Gastroesophageal sphincter (tissue), 4 donors: ENCODE results near the gene PRLR. TPM values are rescaled to one million over a fixed set of nuclear protein-coding genes. Genes with fewer than 3 reads are reported as not detected.

Source experiments
- ATAC-seq: fragments of 150-250 bp; one replicate; pipeline ENCODE4 v1.9.1; 2016; ENCODE audit warnings: mild to moderate bottlenecking, moderate library complexity
- H3K27ac ChIP-seq, 4 donors: fragments of 200-600 bp; sonication (generic) in 3 of 4; 1 replicate in 3 of 4; 2 replicates in 1 of 4; pipeline ENCODE4 v1.5.1; 2016 to 2019
- H3K27me3 ChIP-seq: fragments of 200-600 bp; sonication (generic); one replicate; pipeline ENCODE4 v1.5.1; 2019
- H3K36me3 ChIP-seq, 2 donors: fragments of 200-600 bp; sonication (generic); one replicate each; pipeline ENCODE4 v1.5.1; 2019; ENCODE audit warnings: control low read depth in 1 of 2
- H3K4me1 ChIP-seq, 3 donors: fragments of 200-600 bp; sonication (generic); 1 replicate in 2 of 3; 2 replicates in 1 of 3; pipeline ENCODE4 v1.5.1; 2016 to 2019; ENCODE audit warnings: control low read depth in 2 of 3
- H3K4me3 ChIP-seq, 2 donors: fragments of 200-600 bp; sonication (generic); one replicate each; pipeline ENCODE4 v1.5.1; 2019; ENCODE audit warnings: mild to moderate bottlenecking in 1 of 2, moderate library complexity in 1 of 2
- H3K9me3 ChIP-seq, 3 donors: fragments of 200-600 bp; sonication (generic); one replicate each; pipeline ENCODE4 v1.5.1; 2017 to 2019; ENCODE audit warnings: control low read depth in 2 of 3
- EP300 ChIP-seq: sonication (generic); formaldehyde crosslinking; IDR thresholded peaks from one replicate; pipeline ENCODE4 v1.6.1; 2017; ENCODE audit warnings: antibody characterized with exemption, mild to moderate bottlenecking
- POLR2A ChIP-seq, 2 donors: fragments of 450-650 bp; IDR thresholded peaks; one replicate each; pipeline ENCODE4 v1.6.1; 2017; ENCODE audit warnings: antibody characterized with exemption in 2 of 2, mild to moderate bottlenecking in 2 of 2, moderate library complexity in 1 of 2
- POLR2AphosphoS5 ChIP-seq: sonication (generic); formaldehyde crosslinking; IDR thresholded peaks from one replicate; pipeline ENCODE4 v1.6.1; 2017; ENCODE audit warnings: antibody characterized with exemption
- WGBS, 2 donors: methylation state at CpG; one replicate each; pipeline ENCODE4 v1.1.5; 2018; ENCODE audit warnings: low coverage in 1 of 2; 5-methylcytosine and 5-hydroxymethylcytosine counted together
- total RNA-seq, 4 donors: library from RNA; depleted of rRNA; stranded (reverse); fragments of >200 nt; gene quantifications; one replicate each; pipeline ENCODE4 v1.1.0, GENCODE V29; 2016
- TF ChIP-seq, protein P1 (sequence below), 4 experiments: fragments of 200-600 bp in 2 of 4; fragments of 450-650 bp in 2 of 4; sonication (generic) in 1 of 4; IDR thresholded peaks; one replicate each; pipeline ENCODE4 v1.5.1; 2017 to 2019; ENCODE audit warnings: antibody characterized with exemption in 4 of 4, mild to moderate bottlenecking in 2 of 4, moderate library complexity in 2 of 4

PRLR gene
- total RNA-seq, 4 donors from 2014 or later, result 0.16 to 1.4 (median 0.85) TPM

DNA sequence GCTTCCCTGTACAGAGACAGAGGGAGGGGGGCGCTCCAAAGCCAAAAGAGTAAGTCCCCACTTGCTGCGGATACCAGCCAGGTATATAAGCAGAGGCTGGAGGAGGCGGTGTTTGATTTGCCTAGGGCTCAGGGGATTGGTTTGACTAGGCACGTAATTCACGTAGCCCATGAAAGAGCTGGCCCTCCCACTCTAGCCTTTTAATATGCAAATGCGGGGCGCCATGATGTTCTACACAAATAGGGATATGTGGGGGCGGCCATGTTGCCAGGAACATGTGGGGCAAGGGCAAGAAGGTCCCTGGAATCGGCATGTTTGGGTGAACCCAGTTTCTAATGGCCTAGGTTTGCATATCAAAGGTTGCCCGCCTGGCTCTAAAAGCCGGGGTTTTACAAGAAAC is 3.3 kb upstream of the PRLR start:
- peaks cover 0 to 15% (median 10%) of the 10 kb centered on the region in 3 donors for H3K4me1 ChIP-seq
- no peaks in the 10 kb centered on the region for H3K36me3 ChIP-seq
- H3K27me3 ChIP-seq, result peaks cover 38% of the 10 kb centered on the region
- H3K27ac ChIP-seq, result no peak overlapping the region
- no peak for ATAC-seq
- no peak overlapping the region for H3K4me3 ChIP-seq
- TF ChIP-seq POLR2A (IDR thresholded peaks at IDR 0.05) (no peak), EP300 (no peak), POLR2AphosphoS5 (no peak)
- TF ChIP-seq, protein P1, sequence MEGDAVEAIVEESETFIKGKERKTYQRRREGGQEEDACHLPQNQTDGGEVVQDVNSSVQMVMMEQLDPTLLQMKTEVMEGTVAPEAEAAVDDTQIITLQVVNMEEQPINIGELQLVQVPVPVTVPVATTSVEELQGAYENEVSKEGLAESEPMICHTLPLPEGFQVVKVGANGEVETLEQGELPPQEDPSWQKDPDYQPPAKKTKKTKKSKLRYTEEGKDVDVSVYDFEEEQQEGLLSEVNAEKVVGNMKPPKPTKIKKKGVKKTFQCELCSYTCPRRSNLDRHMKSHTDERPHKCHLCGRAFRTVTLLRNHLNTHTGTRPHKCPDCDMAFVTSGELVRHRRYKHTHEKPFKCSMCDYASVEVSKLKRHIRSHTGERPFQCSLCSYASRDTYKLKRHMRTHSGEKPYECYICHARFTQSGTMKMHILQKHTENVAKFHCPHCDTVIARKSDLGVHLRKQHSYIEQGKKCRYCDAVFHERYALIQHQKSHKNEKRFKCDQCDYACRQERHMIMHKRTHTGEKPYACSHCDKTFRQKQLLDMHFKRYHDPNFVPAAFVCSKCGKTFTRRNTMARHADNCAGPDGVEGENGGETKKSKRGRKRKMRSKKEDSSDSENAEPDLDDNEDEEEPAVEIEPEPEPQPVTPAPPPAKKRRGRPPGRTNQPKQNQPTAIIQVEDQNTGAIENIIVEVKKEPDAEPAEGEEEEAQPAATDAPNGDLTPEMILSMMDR (IDR thresholded peaks at IDR 0.05), result no peak
- 93% methylated on average over 5 of the region's 11 CpGs; no CpG with 5 or more reads in 1 of the 2 donors for WGBS, 2 donors
- H3K9me3 ChIP-seq, result no peaks in the 10 kb centered on the region

DNA sequence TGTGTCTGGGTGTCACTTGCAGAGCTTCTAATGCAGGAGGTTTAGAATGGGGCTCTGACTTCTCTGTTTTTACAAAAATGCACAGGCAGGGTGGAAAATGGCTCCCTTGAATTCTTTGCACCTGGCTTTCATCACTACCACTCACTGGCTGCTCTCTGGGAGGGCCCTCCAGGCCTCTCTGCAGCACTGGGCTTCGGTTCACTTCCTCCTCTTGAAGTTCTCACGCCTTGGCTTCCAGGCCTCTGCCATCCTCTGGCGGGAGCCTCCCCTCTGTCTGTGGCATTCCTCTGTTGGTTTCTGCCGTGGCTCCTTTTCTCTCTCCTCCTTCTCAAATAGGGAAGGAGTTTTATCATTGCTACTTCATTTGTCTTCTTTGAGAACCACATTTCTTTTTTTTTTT is 2.8 kb upstream of the PRLR start:
- no peak for TF ChIP-seq POLR2AphosphoS5
- TF ChIP-seq, protein P1 (IDR thresholded peaks at IDR 0.05), result no peak
- TF ChIP-seq POLR2A (IDR thresholded peaks at IDR 0.05), result no peak
- no peak for TF ChIP-seq EP300
- Histone ChIP-seq H3K27me3 (peaks cover 43% of the 10 kb centered on the region), H3K36me3 (no peaks in the 10 kb centered on the region), H3K4me3 (no peak overlapping the region), H3K9me3 (no peaks in the 10 kb centered on the region), H3K4me1 (peaks cover 0 to 15% (median 10%) of the 10 kb centered on the region in 3 donors), H3K27ac (no peak overlapping the region)
- 81 to 100% methylated on average over 1 to 2 of the region's 4 CpGs for WGBS, 2 donors
- ATAC-seq, result no peak

DNA sequence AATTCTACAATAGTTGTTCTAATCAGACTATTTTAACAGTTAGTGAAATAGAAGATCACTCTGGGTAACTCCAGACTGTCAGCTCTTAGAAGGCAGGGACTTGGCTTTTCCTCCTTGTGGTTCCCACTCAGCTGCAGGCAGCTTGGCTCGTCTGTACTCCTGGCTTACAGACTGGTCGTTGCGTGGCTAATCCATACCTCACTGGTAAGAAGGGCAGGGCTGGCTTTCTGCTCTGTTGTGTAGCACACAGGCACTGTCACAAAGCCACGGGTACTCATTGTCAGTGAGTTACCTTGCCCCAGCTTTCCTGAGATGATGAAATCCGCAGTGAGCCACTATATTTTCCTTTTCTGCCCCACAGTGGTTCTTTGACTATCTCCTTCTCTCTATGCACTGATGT is 1.8 kb upstream of the PRLR start:
- TF ChIP-seq POLR2AphosphoS5 (no peak), EP300 (no peak), POLR2A (IDR thresholded peaks at IDR 0.05) (no peak)
- TF ChIP-seq, protein P1 (IDR thresholded peaks at IDR 0.05), result no peak
- H3K27me3 ChIP-seq, result peaks cover 53% of the 10 kb centered on the region
- 72 to 87% methylated on average over 4 to 5 of the region's 5 CpGs for WGBS, 2 donors
- H3K36me3 ChIP-seq, result no peaks in the 10 kb centered on the region
- ATAC-seq, result no peak
- no peaks in the 10 kb centered on the region for H3K9me3 ChIP-seq
- peaks cover 0 to 15% (median 10%) of the 10 kb centered on the region in 3 donors for H3K4me1 ChIP-seq
- no peak overlapping the region for H3K27ac ChIP-seq
- H3K4me3 ChIP-seq, result no peak overlapping the region

DNA sequence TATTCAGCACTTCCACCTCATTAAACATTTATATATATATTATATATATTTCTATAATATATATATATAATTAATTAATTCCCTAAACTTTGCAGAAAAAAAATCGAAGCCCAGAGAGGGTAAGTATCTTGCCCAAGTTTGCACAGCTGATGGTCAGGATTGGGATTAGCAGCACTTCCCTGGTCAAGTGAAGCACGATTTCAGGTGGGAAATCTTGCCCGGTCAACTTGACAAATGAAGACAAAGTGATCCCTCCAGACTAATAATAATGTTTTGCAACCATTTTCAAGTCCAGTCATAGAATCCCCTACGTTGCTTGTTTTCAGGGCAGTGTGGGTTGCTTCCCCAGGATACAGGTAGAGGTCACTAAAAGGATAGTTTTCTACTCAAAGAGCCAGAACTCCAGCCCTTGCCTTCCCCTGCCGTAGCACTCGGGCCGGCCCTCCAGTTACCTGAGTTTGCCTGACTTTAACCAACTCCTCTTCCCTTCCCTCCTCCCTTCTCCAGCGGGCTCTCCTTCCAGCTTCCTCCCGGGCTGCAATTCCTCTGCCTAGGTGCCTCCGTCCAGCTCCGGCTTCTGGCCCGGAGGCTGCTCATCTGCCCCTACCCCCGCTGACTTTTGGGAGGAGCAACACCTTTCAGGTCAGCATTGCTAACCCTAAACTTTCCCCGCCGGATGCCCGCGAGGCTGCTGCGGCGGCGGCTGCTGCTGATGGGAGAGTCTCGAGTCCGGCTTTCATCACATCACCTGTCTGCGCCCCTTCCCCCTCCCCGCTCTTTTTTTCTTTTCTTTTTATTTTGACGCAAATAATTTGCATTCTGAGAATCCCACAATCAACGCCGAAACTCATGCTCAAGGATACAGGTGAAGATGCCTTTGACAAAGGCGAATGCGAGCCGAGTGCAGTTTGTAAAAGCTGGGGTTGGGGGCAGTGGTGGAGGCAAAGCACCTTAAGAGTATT is 930 bp downstream of the PRLR start:
- H3K36me3 ChIP-seq, result no peaks in the 10 kb centered on the region
- no peak overlapping the region for H3K27ac ChIP-seq
- peak overlapping the region; percentile 15 to 50 for H3K4me3 ChIP-seq
- ATAC-seq, result no peak
- peaks cover 0 to 15% (median 10%) of the 10 kb centered on the region in 3 donors for H3K4me1 ChIP-seq
- no peaks in the 10 kb centered on the region for H3K9me3 ChIP-seq
- TF ChIP-seq, protein P1 (IDR thresholded peaks at IDR 0.05), result no peak
- no peak for TF ChIP-seq POLR2AphosphoS5
- no peak for TF ChIP-seq EP300
- no peak for TF ChIP-seq POLR2A (IDR thresholded peaks at IDR 0.05)
- WGBS, 2 donors, result 5 to 10% methylated on average over 16 to 25 of the region's 30 CpGs
- peaks cover 73% of the 10 kb centered on the region for H3K27me3 ChIP-seq
